BLaER1 treated with 17β-estradiol and CSF1 and Interleukin-3, amounts not matched to agents 10 nM and 100 nM (cell line): ENCODE results near the gene PROCA1.

Experiments
- H3K27ac ChIP-seq, 11 experiments: shearing (Covaris generic); formaldehyde crosslinking; 2 replicates each; pipeline ENCODE4 v1.8.1; 2022
- H3K27me3 ChIP-seq, 11 experiments: shearing (Covaris generic); formaldehyde crosslinking; 2 replicates each; pipeline ENCODE4 v1.8.1; 2022
- H3K36me3 ChIP-seq, 11 experiments: shearing (Covaris generic); formaldehyde crosslinking; 2 replicates each; pipeline ENCODE4 v1.8.1; 2022
- H3K4me1 ChIP-seq, 10 experiments: shearing (Covaris generic); formaldehyde crosslinking; 2 replicates each; pipeline ENCODE4 v1.8.1; 2022
- H3K4me2 ChIP-seq, 11 experiments: shearing (Covaris generic); formaldehyde crosslinking; 2 replicates each; pipeline ENCODE4 v1.8.1; 2022
- H3K4me3 ChIP-seq, 10 experiments: shearing (Covaris generic); formaldehyde crosslinking; 2 replicates each; pipeline ENCODE4 v1.8.1; 2022
- H3K9ac ChIP-seq, 11 experiments: shearing (Covaris generic); formaldehyde crosslinking; 2 replicates each; pipeline ENCODE4 v1.8.1; 2022
- H3K9me3 ChIP-seq, 11 experiments: shearing (Covaris generic); formaldehyde crosslinking; replicated peaks in 1 of 11; 2 replicates each; pipeline ENCODE4 v1.8.1; 2022
- H4K20me1 ChIP-seq, 11 experiments: shearing (Covaris generic); formaldehyde crosslinking; 2 replicates each; pipeline ENCODE4 v1.8.1; 2022
- Cebpa-rat ChIP-seq, 11 experiments: shearing (Covaris generic); IDR thresholded peaks; 2 replicates each; pipeline ENCODE4 v1.8.1; 2022

The PROCA1 gene

GRCh38 chr17:28655160-28655559 is 56.5 kb downstream of the PROCA1 start:
- no peak overlapping the region for H3K4me3 ChIP-seq
- H3K4me2 ChIP-seq: no peak overlapping the region
- no peaks in the 10 kb centered on the region for H3K27me3 ChIP-seq
- no peak for TF ChIP-seq Cebpa-rat (IDR thresholded peaks at IDR 0.05)
- peaks cover 9 to 85% (median 66%) of the 10 kb centered on the region in 11 experiments; a peak in 18 of 22 replicates for H4K20me1 ChIP-seq
- peaks cover 0 to 3% (median 1%) of the 10 kb centered on the region in 10 experiments; a peak in 12 of 20 replicates for H3K4me1 ChIP-seq
- peaks cover 6 to 16% (median 15%) of the 10 kb centered on the region in 11 experiments; a peak in 20 of 22 replicates for H3K9me3 ChIP-seq
- H3K27ac ChIP-seq: no peak overlapping the region
- H3K9ac ChIP-seq: no peak overlapping the region
- peaks cover 88 to 100% (median 96%) of the 10 kb centered on the region in 11 experiments for H3K36me3 ChIP-seq
